GF-D8 (cell line): ENCODE measurements around the gene HSD17B1.

Experiments used
- DNase-seq: peaks from one replicate; lab custom pipeline; 2025; lab: John Stamatoyannopoulos, UW

HSD17B1 gene

DNA sequence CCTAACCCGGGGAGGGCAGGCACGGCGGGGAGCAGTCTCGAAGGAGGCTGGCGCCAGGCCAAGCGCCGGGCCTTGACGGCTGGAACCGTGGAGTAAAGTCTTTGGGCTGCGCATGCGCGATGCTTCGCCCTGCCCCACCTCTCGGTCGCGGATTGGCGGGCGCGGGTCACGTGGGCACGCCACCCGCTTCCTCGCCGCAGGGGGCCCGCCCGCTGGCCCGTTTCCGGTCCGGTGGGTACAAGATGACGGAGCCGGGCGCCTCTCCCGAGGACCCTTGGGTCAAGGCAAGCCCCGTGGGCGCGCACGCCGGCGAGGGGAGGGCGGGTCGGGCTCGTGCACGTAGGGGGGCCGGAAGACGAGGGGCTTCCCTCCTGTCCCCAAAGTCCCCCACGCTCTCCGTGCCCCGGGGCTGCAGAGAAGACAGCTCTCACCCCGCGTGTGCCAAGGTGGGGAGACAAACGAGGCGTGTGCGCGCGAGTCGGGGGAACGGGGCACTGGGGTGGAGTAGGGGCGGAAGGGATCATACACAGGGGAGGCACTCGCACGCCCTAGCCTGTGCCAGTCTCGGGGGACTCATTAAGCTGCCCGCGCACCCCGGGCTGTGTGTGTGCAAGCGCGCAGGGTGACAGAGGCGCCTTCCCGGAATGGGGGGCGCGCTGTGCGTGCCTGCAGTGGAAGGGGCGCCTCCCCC is 14.3 kb downstream of the HSD17B1 start, which contains the start of gene MLX:
TSS of gene MLX (plus strand) at position 218 of the 691 bp plus-strand sequence. CDS start at position 243, 25 bp downstream.
- DNase-seq: peak; percentile 70

GRCh38 chr17:42568341-42569111 is 15.8 kb downstream of the HSD17B1 start:
- DNase-seq: no peak

GRCh38 chr17:42571435-42572225 is 18.9 kb downstream of the HSD17B1 start:
- no peak for DNase-seq

GRCh38 chr17:42573095-42573494 is 20.4 kb downstream of the HSD17B1 start:
- no peak for DNase-seq

- no peak for DNase-seq
Measured at GRCh38 chr17:42574463-42574862, 21.7 kb downstream of the HSD17B1 start.

DNA sequence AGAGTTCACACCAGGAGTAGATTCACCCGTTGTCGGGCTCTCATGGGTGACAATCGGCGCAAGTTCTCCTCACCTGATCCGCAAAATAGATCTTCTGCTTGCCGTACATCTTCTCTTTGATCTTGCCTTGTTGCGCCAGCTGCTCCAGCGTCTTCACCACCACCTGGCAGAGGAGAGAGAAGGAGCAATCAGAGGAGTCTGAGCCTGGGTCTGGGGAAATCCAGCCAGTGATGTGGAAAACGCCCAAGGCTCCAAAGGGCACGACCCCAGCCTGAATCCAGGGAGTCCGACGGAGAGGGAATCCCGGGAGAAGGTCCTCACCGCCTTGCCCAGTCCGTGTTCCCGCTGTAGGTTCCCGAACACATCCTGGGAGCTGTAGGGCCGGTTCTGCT is 24.4 kb downstream of the HSD17B1 start:
- no peak for DNase-seq

GRCh38 chr17:42577532-42578281 is 25.0 kb downstream of the HSD17B1 start, which contains the start of gene PSMC3IP:
Gene PSMC3IP, minus strand, starts transcription at chr17:42577729. Its CDS starts 43 bp downstream, at chr17:42577686.
- DNase-seq: peak; percentile 90

GRCh38 chr17:42578282-42578869 is 25.7 kb downstream of the HSD17B1 start:
- DNase-seq: peak; percentile 72

- DNase-seq: no peak
Measured at GRCh38 chr17:42579794-42580551, 27.2 kb downstream of the HSD17B1 start.

- no peak for DNase-seq
Measured at GRCh38 chr17:42581744-42582270, 29.1 kb downstream of the HSD17B1 start.

GRCh38 chr17:42584880-42585279 is 32.2 kb downstream of the HSD17B1 start:
- DNase-seq: no peak

DNA sequence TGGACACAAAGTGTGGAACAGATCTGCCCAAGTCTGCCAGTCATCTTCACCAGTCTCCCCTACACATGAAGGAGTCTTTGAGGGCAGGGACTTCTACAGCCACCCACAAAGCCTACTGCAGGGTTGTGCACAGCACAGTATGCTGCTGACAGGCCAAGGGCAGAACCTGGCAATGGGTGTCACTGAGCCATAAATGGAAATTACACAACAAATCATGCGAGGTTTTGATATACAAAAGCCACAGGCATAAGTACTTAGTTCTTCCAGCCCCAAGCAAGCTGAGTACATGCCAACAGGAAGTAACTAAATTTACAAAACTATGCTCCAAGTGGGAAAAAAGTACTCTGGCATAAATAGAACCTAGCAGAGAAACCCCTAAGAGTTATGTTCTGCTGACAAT is 32.6 kb downstream of the HSD17B1 start:
- DNase-seq: peak; percentile 34

DNA sequence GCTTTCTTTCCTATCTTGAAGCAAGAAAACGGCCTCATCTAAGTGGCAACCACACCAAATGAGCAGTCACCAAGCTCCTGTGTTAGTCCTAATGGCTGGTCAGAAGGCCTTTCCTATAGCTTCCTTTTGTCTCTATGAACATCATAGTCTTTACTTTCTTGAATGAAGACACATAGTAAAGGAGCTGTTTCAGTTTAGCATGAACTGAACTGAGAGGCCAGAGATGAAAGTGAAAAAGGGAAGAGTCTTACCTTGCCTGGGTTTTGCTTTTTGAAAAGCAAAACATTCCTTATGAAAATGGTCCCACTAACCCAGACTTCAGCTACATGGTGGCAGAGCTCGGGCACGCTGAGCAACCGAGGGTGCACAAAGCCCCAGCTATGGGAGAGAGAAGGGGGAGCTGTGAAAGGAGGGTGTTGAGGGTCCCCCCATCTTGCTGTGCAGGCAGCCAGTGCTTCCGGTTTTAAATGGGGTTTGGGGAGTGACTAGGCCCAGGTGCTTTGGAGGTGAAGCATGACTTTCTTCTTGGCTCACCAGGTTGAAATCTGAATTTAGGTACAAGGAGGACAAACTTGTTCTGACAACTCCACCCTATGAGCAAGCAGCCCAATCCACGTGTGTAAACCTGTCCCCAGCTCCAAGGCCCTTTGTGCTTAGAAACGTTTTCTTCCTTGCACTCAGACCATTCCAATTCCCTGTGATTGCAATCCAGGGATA is 33.9 kb downstream of the HSD17B1 start:
- no peak for DNase-seq

- no peak for DNase-seq
Measured at GRCh38 chr17:42590886-42591285, 38.2 kb downstream of the HSD17B1 start.

- DNase-seq: no peak
Measured at GRCh38 chr17:42591411-42591810, 38.7 kb downstream of the HSD17B1 start.

- no peak for DNase-seq
Measured at GRCh38 chr17:42596386-42596785, 43.7 kb downstream of the HSD17B1 start.

GRCh38 chr17:42598905-42599304 is 46.2 kb downstream of the HSD17B1 start:
- peak; percentile 36 for DNase-seq

DNA sequence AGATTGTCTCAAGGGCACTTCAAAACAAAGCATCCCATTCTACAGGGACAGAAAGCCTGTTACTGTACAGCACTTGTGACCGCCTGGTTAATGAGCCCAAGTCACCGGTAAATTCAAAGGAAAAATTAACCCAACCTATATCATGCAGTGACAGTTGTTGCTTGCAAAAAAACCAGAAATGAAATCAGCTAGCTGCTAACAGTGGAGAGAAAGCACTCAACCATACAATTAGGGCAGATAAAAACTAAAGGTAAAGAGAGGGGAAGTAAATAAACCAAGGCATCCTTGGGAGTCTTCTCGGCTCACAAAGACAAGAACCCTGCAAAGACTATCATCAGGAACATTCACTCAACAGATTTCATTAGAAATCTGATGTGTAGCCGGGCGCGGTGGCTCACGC is 50.6 kb downstream of the HSD17B1 start:
- no peak for DNase-seq
